Keratinocyte (primary cell): ENCODE results near the gene ZNF398. TPM values are rescaled to one million over a fixed set of nuclear protein-coding genes. Genes with fewer than 3 reads are reported as not detected.
A peak's percentile ranks its signal among the peaks of the same experiment; 100 is the strongest.

Source experiments
- DNase-seq: peaks from one replicate; pipeline ENCODE4 v3.0.0-alpha.2; 2011; ENCODE audit warnings: low read depth, missing footprints, low spot score
- FAIRE-seq: peaks from 2 replicates; lab custom pipeline; 2011; peaks lifted over from hg19 to GRCh38; lab: Jason Lieb, UNC
- H2AFZ ChIP-seq: 2 replicates; pipeline ENCODE4 v1.6.0; 2012; ENCODE audit warnings: low read length, control low read depth, inconsistent platforms; ENCODE audit not compliant: control insufficient read depth
- H3K27ac ChIP-seq: 2 replicates; pipeline ENCODE4 v1.5.1; 2011; ENCODE audit warnings: low read length; ENCODE audit not compliant: control insufficient read depth, insufficient read depth
- H3K27me3 ChIP-seq: 3 replicates; pipeline ENCODE4 v1.6.0; 2011; ENCODE audit warnings: low read length; ENCODE audit not compliant: control insufficient read depth, insufficient read depth; ENCODE audit errors: extremely low read depth
- H3K36me3 ChIP-seq, 2 experiments: 2 replicates in 1 of 2; 3 replicates in 1 of 2; pipeline ENCODE4 v1.5.1; 2011; ENCODE audit warnings: low read length in 2 of 2, mild to moderate bottlenecking in 1 of 2; ENCODE audit not compliant: control insufficient read depth in 2 of 2, insufficient read depth in 2 of 2; ENCODE audit errors: extremely low read depth in 1 of 2
- H3K4me1 ChIP-seq: 3 replicates; pipeline ENCODE4 v1.5.1; 2011; ENCODE audit warnings: low read length; ENCODE audit not compliant: control insufficient read depth, insufficient read depth; ENCODE audit errors: extremely low read depth
- H3K4me2 ChIP-seq: 3 replicates; pipeline ENCODE4 v1.6.0; 2011; ENCODE audit warnings: low read depth, low read length; ENCODE audit not compliant: control insufficient read depth, insufficient read depth; ENCODE audit errors: extremely low read depth
- H3K4me3 ChIP-seq, 3 experiments: fragments of 200-600 bp in 1 of 3; sonication (generic) in 1 of 3; 2 replicates in 2 of 3; 3 replicates in 1 of 3; pipeline ENCODE4 v1.5.1; 2011 to 2016; ENCODE audit warnings: low read length in 3 of 3, mild to moderate bottlenecking in 3 of 3, control low read depth in 2 of 3, inconsistent platforms in 1 of 3, low read depth in 1 of 3, mixed read lengths in 1 of 3, mixed run types in 1 of 3, moderate library complexity in 1 of 3; ENCODE audit not compliant: control insufficient read depth in 2 of 3, insufficient read depth in 2 of 3; ENCODE audit errors: extremely low read depth in 1 of 3
- H3K79me2 ChIP-seq: 2 replicates; pipeline ENCODE4 v1.6.0; 2012; ENCODE audit warnings: low read length; ENCODE audit not compliant: control insufficient read depth, insufficient read depth
- H3K9ac ChIP-seq: 3 replicates; pipeline ENCODE4 v1.6.0; 2011; ENCODE audit warnings: low read length; ENCODE audit not compliant: control insufficient read depth, insufficient read depth; ENCODE audit errors: extremely low read depth
- H3K9me1 ChIP-seq: 3 replicates; pipeline ENCODE4 v1.6.0; 2011; ENCODE audit warnings: low read length; ENCODE audit not compliant: control insufficient read depth, insufficient read depth; ENCODE audit errors: extremely low read depth
- H3K9me3 ChIP-seq: 2 replicates; pipeline ENCODE4 v1.5.1; 2012; ENCODE audit warnings: low read depth, low read length; ENCODE audit not compliant: control insufficient read depth
- H4K20me1 ChIP-seq: 3 replicates; pipeline ENCODE4 v1.6.0; 2011; ENCODE audit warnings: low read length; ENCODE audit not compliant: control insufficient read depth, insufficient read depth; ENCODE audit errors: extremely low read depth
- EZH2 ChIP-seq: IDR thresholded peaks from one replicate; pipeline ENCODE4 v1.6.1; 2012; ENCODE audit warnings: inconsistent platforms, mild to moderate bottlenecking, low read length, moderate library complexity
- dilution Hi-C: fragments of 300-500 bp; cut with MboI; formaldehyde crosslinking; loops from one replicate; pipeline ENCODE4 v1.7.0; 2020; ENCODE audit warnings: low sequenced_read_pairs; ENCODE audit not compliant: extremely low pct_ligation_motif_present
- polyA plus RNA-seq, 5 experiments: library from polyadenylated mRNA; depleted of rRNA in 3 of 5; stranded (reverse) in 3 of 5; stranded (forward) in 1 of 5; unstranded in 1 of 5; fragments of >200 nt; gene quantifications; 1 replicate in 1 of 5; 2 replicates in 3 of 5; 3 replicates in 1 of 5; pipeline versions ENCODE4 v1.2.1 to v1.2.3, GENCODE V29; 2011 to 2012; ENCODE audit warnings: missing spikeins in 2 of 5, low read depth in 1 of 5, low replicate concordance in 1 of 5
- TF ChIP-seq, protein P1 (sequence below), 3 experiments: IDR thresholded peaks in 1 of 3; conservative IDR thresholded peaks in 1 of 3; optimal IDR thresholded peaks in 1 of 3; 2 replicates in 2 of 3; 3 replicates in 1 of 3; pipeline versions ENCODE3 to v1.5.1; 2011; ENCODE audit warnings: low read length in 3 of 3, mild to moderate bottlenecking in 3 of 3, moderate library complexity in 2 of 3, control low read depth in 1 of 3, inconsistent platforms in 1 of 3; ENCODE audit not compliant: insufficient read depth in 2 of 3; ENCODE audit errors: extremely low read depth in 1 of 3

Gene ZNF398
- polyA plus RNA-seq, 1 donor (not counting 4 experiments of a cell fraction or from before 2014, with no cell fraction given), result 7.4 TPM

- peaks cover 3 to 6% of the 10 kb centered on the region in 2 experiments for H3K36me3 ChIP-seq
- dilution Hi-C loops, result no loop called here
- H3K4me1 ChIP-seq, result peaks cover 8% of the 10 kb centered on the region
- H2AFZ ChIP-seq, result no peak overlapping the region
- H3K4me3 ChIP-seq, result no peak overlapping the region
- no peaks in the 10 kb centered on the region for H3K9me1 ChIP-seq
- TF ChIP-seq, protein P1, sequence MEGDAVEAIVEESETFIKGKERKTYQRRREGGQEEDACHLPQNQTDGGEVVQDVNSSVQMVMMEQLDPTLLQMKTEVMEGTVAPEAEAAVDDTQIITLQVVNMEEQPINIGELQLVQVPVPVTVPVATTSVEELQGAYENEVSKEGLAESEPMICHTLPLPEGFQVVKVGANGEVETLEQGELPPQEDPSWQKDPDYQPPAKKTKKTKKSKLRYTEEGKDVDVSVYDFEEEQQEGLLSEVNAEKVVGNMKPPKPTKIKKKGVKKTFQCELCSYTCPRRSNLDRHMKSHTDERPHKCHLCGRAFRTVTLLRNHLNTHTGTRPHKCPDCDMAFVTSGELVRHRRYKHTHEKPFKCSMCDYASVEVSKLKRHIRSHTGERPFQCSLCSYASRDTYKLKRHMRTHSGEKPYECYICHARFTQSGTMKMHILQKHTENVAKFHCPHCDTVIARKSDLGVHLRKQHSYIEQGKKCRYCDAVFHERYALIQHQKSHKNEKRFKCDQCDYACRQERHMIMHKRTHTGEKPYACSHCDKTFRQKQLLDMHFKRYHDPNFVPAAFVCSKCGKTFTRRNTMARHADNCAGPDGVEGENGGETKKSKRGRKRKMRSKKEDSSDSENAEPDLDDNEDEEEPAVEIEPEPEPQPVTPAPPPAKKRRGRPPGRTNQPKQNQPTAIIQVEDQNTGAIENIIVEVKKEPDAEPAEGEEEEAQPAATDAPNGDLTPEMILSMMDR (optimal IDR thresholded peaks at IDR 0.05 in 1 of 3, IDR thresholded peaks at IDR 0.05 in 1 of 3, conservative IDR thresholded peaks at IDR 0.05 in 1 of 3; ENCODE audit: extremely low read depth in 1 of 3, insufficient read depth in 2 of 3, low read length in 3 of 3), result no peak
- no peak for TF ChIP-seq EZH2
- H3K4me2 ChIP-seq, result no peak overlapping the region
- no peak overlapping the region for H3K9ac ChIP-seq
- FAIRE-seq (peak; percentile 13), DNase-seq (no peak)
- peaks cover 80% of the 10 kb centered on the region for H3K79me2 ChIP-seq
- no peaks in the 10 kb centered on the region for H3K27me3 ChIP-seq
- no peaks in the 10 kb centered on the region for H4K20me1 ChIP-seq
- no peak overlapping the region for H3K27ac ChIP-seq
- H3K9me3 ChIP-seq, result no peaks in the 10 kb centered on the region
These were observed 3.7 kb downstream of the ZNF398 start for GRCh38 chr7:149150981-149151380.

GRCh38 chr7:149153346-149153745, 6.1 kb downstream of the ZNF398 start:
- Histone ChIP-seq H3K4me3 (no peak overlapping the region), H3K9me3 (no peaks in the 10 kb centered on the region), H3K27ac (no peak overlapping the region), H3K79me2 (peaks cover 78% of the 10 kb centered on the region), H3K4me1 (peaks cover 4% of the 10 kb centered on the region), H3K27me3 (no peaks in the 10 kb centered on the region), H4K20me1 (no peaks in the 10 kb centered on the region), H3K9me1 (no peaks in the 10 kb centered on the region), H2AFZ (no peak overlapping the region), H3K4me2 (no peak overlapping the region), H3K9ac (no peak overlapping the region), H3K36me3 (peaks cover 3 to 9% of the 10 kb centered on the region in 2 experiments)
- FAIRE-seq, result no peak
- dilution Hi-C loops, result no loop called here
- DNase-seq, result no peak
- TF ChIP-seq, protein P1 (optimal IDR thresholded peaks at IDR 0.05 in 1 of 3, IDR thresholded peaks at IDR 0.05 in 1 of 3, conservative IDR thresholded peaks at IDR 0.05 in 1 of 3; ENCODE audit: extremely low read depth in 1 of 3, insufficient read depth in 2 of 3, low read length in 3 of 3), result no peak
- TF ChIP-seq EZH2, result no peak
